GM23338 (cell line): ENCODE data around the gene DSG3. TPM values are rescaled to one million over a fixed set of nuclear protein-coding genes. Genes with fewer than 3 reads are reported as not detected.

Experiments
- ATAC-seq: fragments of 200-7000 bp; cut with Tn5 transposase; 3 replicates; pipeline ENCODE4 v1.9.1; 2020
- DNase-seq: peaks from one replicate; pipeline ENCODE4 v3.0.0-alpha.2; 2015; ENCODE audit warnings: low spot score
- H2AFZ ChIP-seq: fragments of 200-600 bp; sonication (generic); 2 replicates; pipeline ENCODE4 v1.8.0; 2016; ENCODE audit warnings: antibody characterized with exemption, mild to moderate bottlenecking, moderate library complexity
- H3F3A ChIP-seq: fragments of 200-600 bp; sonication (generic); replicated peaks from 2 replicates; pipeline ENCODE4 v1.8.0; 2017; ENCODE audit warnings: antibody characterized with exemption, mixed run types, low read depth
- H3K27ac ChIP-seq: fragments of 200-600 bp; sonication (generic); 2 replicates; pipeline ENCODE4 v1.6.1; 2016; ENCODE audit warnings: low read depth
- H3K27me3 ChIP-seq: fragments of 200-600 bp; sonication (generic); 2 replicates; pipeline ENCODE4 v1.8.0; 2016; ENCODE audit warnings: mild to moderate bottlenecking, mixed run types, moderate library complexity; ENCODE audit not compliant: insufficient read depth
- H3K36me3 ChIP-seq: fragments of 200-600 bp; sonication (generic); 2 replicates; pipeline ENCODE4 v1.8.0; 2016; ENCODE audit warnings: mild to moderate bottlenecking; ENCODE audit not compliant: insufficient read depth
- H3K4me1 ChIP-seq: fragments of 200-600 bp; sonication (generic); 2 replicates; pipeline ENCODE4 v1.8.0; 2016; ENCODE audit warnings: mild to moderate bottlenecking, moderate library complexity; ENCODE audit not compliant: insufficient read depth
- H3K4me2 ChIP-seq: fragments of 200-600 bp; sonication (generic); 2 replicates; pipeline ENCODE4 v1.7.1; 2017; ENCODE audit warnings: mixed run types
- H3K4me3 ChIP-seq: fragments of 200-600 bp; sonication (generic); 2 replicates; pipeline ENCODE4 v1.6.1; 2016; ENCODE audit warnings: mixed run types
- H3K79me2 ChIP-seq: fragments of 200-600 bp; sonication (generic); replicated peaks from 2 replicates; pipeline ENCODE4 v1.8.0; 2017; ENCODE audit warnings: mild to moderate bottlenecking; ENCODE audit not compliant: insufficient read depth
- H3K9me2 ChIP-seq: fragments of 200-600 bp; sonication (generic); 2 replicates; pipeline ENCODE4 v1.8.0; 2017; ENCODE audit not compliant: insufficient read depth
- H4K20me1 ChIP-seq: fragments of 200-600 bp; sonication (generic); replicated peaks from 2 replicates; pipeline ENCODE4 v1.8.0; 2017; ENCODE audit warnings: mild to moderate bottlenecking; ENCODE audit not compliant: insufficient read depth
- H3K27ac Mint-ChIP-seq: 2 replicates; pipeline ENCODE4 v1.8.0; 2020; ENCODE audit warnings: inconsistent platforms, mild to moderate bottlenecking, moderate library complexity, mixed read lengths
- H3K27me3 Mint-ChIP-seq: 3 replicates; pipeline ENCODE4 v1.8.0; 2022; ENCODE audit warnings: low read depth, mild to moderate bottlenecking, moderate library complexity, mixed read lengths, inconsistent platforms; ENCODE audit not compliant: insufficient read depth, poor library complexity
- H3K36me3 Mint-ChIP-seq: 3 replicates; pipeline ENCODE4 v1.8.0; 2021; ENCODE audit warnings: low read depth, mild to moderate bottlenecking, inconsistent platforms, moderate library complexity, mixed read lengths
- H3K4me1 Mint-ChIP-seq: 3 replicates; pipeline ENCODE4 v1.8.0; 2020; ENCODE audit warnings: mild to moderate bottlenecking, inconsistent platforms, mixed read lengths
- H3K4me3 Mint-ChIP-seq: 3 replicates; pipeline ENCODE4 v1.8.0; 2021; ENCODE audit warnings: moderate library complexity, mild to moderate bottlenecking, inconsistent platforms, mixed read lengths
- H3K9me3 Mint-ChIP-seq: 3 replicates; pipeline ENCODE4 v1.8.0; 2020; ENCODE audit warnings: moderate library complexity, mild to moderate bottlenecking, inconsistent platforms, mixed read lengths
- CREB1 ChIP-seq: fragments of 250-450 bp; sonication (Bioruptor Pico); IDR thresholded peaks from 2 replicates; pipeline ENCODE4 v1.5.0; 2020; ENCODE audit warnings: low read depth, mild to moderate bottlenecking, moderate library complexity
- CTCF ChIP-seq, 2 experiments: fragments of 200-600 bp in 1 of 2; sonication (generic) in 1 of 2; conservative IDR thresholded peaks; 2 replicates each; pipeline versions ENCODE4 v1.5.1 to v1.6.1; 2016 to 2017; ENCODE audit warnings: antibody characterized with exemption in 2 of 2, low read depth in 2 of 2, mild to moderate bottlenecking in 2 of 2, moderate library complexity in 1 of 2
- ETS1 ChIP-seq: IDR thresholded peaks from 2 replicates; pipeline ENCODE4 v1.6.1; 2016; ENCODE audit warnings: antibody characterized with exemption
- EZH2 ChIP-seq: fragments of 200-600 bp; sonication (generic); IDR thresholded peaks from one replicate; pipeline ENCODE4 v1.8.0; 2017; ENCODE audit warnings: antibody characterized with exemption, mild to moderate bottlenecking, low read depth; ENCODE audit not compliant: unreplicated experiment
- EZH2phosphoT487 ChIP-seq: fragments of 200-600 bp; sonication (generic); IDR thresholded peaks from one replicate; pipeline ENCODE4 v1.8.1; 2018; ENCODE audit warnings: antibody characterized with exemption; ENCODE audit not compliant: unreplicated experiment
- JUNB ChIP-seq: IDR thresholded peaks from one replicate; pipeline ENCODE4 v1.6.1; 2016; ENCODE audit warnings: antibody characterized with exemption; ENCODE audit not compliant: unreplicated experiment
- POLR2AphosphoS5 ChIP-seq: IDR thresholded peaks from 2 replicates; pipeline ENCODE4 v1.6.1; 2016; ENCODE audit warnings: antibody characterized with exemption, low read depth
- ZNF114 ChIP-seq: fragments of 250-450 bp; sonication (Bioruptor Pico); IDR thresholded peaks from 2 replicates; pipeline ENCODE4 v1.5.0; 2020; ENCODE audit warnings: mild to moderate bottlenecking, moderate library complexity
- ZNF462 ChIP-seq: fragments of 250-450 bp; sonication (Bioruptor Pico); IDR thresholded peaks from 2 replicates; pipeline ENCODE4 v1.5.0; 2020; ENCODE audit warnings: mild to moderate bottlenecking, moderate library complexity
- polyA plus RNA-seq: library from polyadenylated mRNA; unstranded; fragments of >200 nt; fragmentation: Nextera tagmentation; extraction: Ambion mirVana; gene quantifications from 2 replicates; pipeline ENCODE4 v1.2.1, GENCODE V29; 2016
- total RNA-seq: library from RNA; depleted of rRNA; stranded (reverse); fragments of >200 nt; shearing (Covaris generic); gene quantifications from 2 replicates; pipeline ENCODE4 v1.2.3, GENCODE V29; 2014

Gene DSG3
- total and polyA plus RNA-seq, 2 experiments from 2014 or later, result 0.05 to 0.24 TPM

GRCh38 chr18:31447530-31448191 lies at the start of gene DSG3 (continued):
- TF ChIP-seq CTCF (conservative IDR thresholded peaks at IDR 0.05; ENCODE audit: low read depth in 2 of 2) (no peak), JUNB (no peak), EZH2 (no peak)

- TF ChIP-seq POLR2AphosphoS5, result no peak
- no peak for TF ChIP-seq JUNB
- no peak for TF ChIP-seq EZH2
- no peak for TF ChIP-seq CREB1 (CRISPR knock-in tag)
- TF ChIP-seq CTCF (conservative IDR thresholded peaks at IDR 0.05; ENCODE audit: low read depth in 2 of 2), result no peak
- no peak for TF ChIP-seq EZH2phosphoT487
- no peak for TF ChIP-seq ZNF462 (CRISPR knock-in tag)
- no peak for TF ChIP-seq ZNF114
- no peak for TF ChIP-seq ETS1
Observed at GRCh38 chr18:31398191-31398590, 49.4 kb upstream of the DSG3 start.

More at GRCh38 chr18:31398191-31398590, 49.4 kb upstream of the DSG3 start:
- Histone ChIP-seq H2AFZ (no peak overlapping the region), H3K27ac (no peak overlapping the region), H3K4me3 (no peak overlapping the region), H3K36me3 (no peaks in the 10 kb centered on the region), H3K79me2 (no peaks in the 10 kb centered on the region), H3K4me2 (no peak overlapping the region), H3K9me2 (no peaks in the 10 kb centered on the region), H3K27me3 (no peaks in the 10 kb centered on the region), H3K4me1 (no peaks in the 10 kb centered on the region), H4K20me1 (no peaks in the 10 kb centered on the region), H3F3A (no peaks in the 10 kb centered on the region)
- Mint-ChIP-seq H3K9me3 (no peaks in the 10 kb centered on the region), H3K27me3 (no peaks in the 10 kb centered on the region), H3K4me1 (peaks cover 1% of the 10 kb centered on the region; the same call in 2 of the 3 replicates), H3K4me3 (no peak overlapping the region), H3K27ac (no peak overlapping the region), H3K36me3 (no peaks in the 10 kb centered on the region)
- no peak for DNase-seq
- ATAC-seq, result no peak
